VCaP (cell line): ENCODE measurements around the gene LMF1.

Source experiments
- H3K27ac ChIP-seq: fragments of 450-650 bp; 2 replicates; pipeline ENCODE4 v1.5.1; 2017
- TF ChIP-seq, protein P1 (sequence below): fragments of 450-650 bp; conservative IDR thresholded peaks from 2 replicates; pipeline ENCODE4 v1.5.1; 2017; ENCODE audit warnings: mild to moderate bottlenecking, moderate library complexity

Gene LMF1

GRCh38 chr16:853306-853705 is 117.5 kb downstream of the LMF1 start:
- TF ChIP-seq, protein P1, sequence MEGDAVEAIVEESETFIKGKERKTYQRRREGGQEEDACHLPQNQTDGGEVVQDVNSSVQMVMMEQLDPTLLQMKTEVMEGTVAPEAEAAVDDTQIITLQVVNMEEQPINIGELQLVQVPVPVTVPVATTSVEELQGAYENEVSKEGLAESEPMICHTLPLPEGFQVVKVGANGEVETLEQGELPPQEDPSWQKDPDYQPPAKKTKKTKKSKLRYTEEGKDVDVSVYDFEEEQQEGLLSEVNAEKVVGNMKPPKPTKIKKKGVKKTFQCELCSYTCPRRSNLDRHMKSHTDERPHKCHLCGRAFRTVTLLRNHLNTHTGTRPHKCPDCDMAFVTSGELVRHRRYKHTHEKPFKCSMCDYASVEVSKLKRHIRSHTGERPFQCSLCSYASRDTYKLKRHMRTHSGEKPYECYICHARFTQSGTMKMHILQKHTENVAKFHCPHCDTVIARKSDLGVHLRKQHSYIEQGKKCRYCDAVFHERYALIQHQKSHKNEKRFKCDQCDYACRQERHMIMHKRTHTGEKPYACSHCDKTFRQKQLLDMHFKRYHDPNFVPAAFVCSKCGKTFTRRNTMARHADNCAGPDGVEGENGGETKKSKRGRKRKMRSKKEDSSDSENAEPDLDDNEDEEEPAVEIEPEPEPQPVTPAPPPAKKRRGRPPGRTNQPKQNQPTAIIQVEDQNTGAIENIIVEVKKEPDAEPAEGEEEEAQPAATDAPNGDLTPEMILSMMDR, result no peak
- no peak overlapping the region for H3K27ac ChIP-seq

DNA sequence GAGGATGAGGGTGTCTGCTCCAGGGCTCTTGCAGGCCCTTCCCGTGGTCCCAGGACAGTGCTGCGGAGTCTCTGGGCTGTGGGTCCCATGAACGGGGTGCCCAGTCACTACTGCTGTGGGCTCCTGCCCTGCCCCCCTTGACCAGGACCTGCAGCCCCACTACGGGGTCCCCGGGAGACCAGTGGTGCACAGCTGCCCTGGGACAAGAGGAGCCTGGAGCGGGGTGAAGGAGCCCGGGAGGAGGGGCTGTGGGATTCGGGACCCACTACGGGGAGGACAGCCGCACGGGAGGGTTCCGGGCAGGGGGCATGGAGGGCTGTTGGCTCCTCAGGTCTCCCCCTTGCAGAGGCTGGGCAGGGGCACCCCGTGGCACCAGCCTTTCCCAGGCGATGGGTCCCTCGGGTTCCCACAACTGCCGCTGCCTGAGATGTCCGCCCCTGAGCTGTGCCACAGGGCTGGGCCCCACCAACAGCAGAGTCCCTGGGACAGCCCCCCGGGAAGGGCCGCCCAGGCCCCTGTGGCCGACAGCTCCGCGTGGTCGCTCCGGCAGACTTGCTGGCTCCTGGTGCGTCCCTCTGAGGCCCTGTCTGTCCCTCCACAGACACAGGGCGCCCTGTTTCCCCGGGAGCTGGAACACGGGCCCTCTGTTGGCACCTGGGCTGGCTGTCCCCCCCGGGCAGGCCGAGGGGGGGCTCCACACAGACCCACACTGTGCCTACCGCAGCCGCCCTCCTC is 118.2 kb downstream of the LMF1 start:
- H3K27ac ChIP-seq, result no peak overlapping the region
- TF ChIP-seq, protein P1, result no peak

DNA sequence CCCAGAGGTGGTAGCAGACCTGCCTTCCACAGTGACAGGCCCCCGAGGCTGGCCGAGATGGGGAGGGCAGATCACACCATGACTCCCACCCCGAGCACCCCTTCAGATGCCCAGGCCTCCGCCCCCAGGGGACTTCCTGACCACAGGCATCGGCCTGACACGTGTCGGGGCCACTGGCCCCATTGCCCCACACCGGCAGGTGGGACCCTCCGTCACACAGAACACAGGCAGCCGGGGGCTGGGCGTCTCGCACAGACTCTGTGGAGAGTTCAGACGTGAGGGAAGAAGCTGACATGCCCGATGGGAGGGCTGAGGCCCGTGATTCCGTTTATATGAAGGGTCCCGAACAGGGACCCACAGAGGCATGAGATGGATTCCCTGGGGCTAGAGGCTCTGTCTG is 118.9 kb downstream of the LMF1 start:
- H3K27ac ChIP-seq, result no peak overlapping the region
- TF ChIP-seq, protein P1, result no peak

- no peak overlapping the region for H3K27ac ChIP-seq
- TF ChIP-seq, protein P1, result no peak
These were observed 119.5 kb downstream of the LMF1 start for GRCh38 chr16:851209-851810.

GRCh38 chr16:850668-851067 is 120.1 kb downstream of the LMF1 start:
- no peak overlapping the region for H3K27ac ChIP-seq
- TF ChIP-seq, protein P1, result no peak

DNA sequence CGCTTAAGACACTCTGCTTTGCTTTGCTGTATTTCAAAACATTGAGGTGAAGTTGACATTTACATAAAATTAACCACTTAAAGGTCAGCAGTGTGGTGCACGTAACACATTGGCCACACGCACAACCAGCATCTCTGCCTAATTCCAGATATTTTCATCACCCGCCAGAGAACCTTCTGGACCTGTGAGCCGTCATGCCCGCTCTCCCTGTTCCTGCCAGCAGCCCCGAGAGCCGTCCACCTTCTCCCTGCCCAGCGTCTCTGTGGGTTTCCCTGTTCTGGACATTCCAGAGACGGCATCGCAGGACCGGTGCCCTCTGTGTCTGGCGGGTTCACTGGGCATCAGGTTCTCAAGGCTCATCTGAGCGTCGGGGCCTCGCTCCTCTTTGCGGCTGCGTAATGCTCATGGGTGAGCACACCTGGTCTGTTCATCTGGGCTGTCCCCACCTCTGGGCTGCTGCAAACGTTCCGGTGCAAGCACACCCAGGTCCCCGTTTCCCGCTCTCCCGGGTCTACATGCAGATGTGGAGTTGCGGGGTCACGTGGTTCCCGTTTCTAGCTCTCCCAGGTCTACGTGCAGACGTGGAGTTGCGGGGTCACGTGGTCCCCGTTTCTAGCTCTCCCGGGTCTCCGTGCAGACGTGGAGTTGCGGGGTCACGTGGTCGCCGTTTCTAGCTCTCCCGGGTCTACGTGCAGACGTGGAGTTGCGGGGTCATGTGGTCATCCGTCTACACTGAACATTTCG is 122.1 kb downstream of the LMF1 start:
- H3K27ac ChIP-seq, result no peak overlapping the region
- TF ChIP-seq, protein P1, result no peak

GRCh38 chr16:847681-848445 is 122.9 kb downstream of the LMF1 start:
- H3K27ac ChIP-seq, result no peak overlapping the region
- TF ChIP-seq, protein P1, result no peak
